ENCODE measurements around the gene THUMPD3.
A peak's percentile ranks its signal among the peaks of the same experiment; 100 is the strongest.

The THUMPD3 gene, protein sequence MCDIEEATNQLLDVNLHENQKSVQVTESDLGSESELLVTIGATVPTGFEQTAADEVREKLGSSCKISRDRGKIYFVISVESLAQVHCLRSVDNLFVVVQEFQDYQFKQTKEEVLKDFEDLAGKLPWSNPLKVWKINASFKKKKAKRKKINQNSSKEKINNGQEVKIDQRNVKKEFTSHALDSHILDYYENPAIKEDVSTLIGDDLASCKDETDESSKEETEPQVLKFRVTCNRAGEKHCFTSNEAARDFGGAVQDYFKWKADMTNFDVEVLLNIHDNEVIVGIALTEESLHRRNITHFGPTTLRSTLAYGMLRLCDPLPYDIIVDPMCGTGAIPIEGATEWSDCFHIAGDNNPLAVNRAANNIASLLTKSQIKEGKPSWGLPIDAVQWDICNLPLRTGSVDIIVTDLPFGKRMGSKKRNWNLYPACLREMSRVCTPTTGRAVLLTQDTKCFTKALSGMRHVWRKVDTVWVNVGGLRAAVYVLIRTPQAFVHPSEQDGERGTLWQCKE

DNA sequence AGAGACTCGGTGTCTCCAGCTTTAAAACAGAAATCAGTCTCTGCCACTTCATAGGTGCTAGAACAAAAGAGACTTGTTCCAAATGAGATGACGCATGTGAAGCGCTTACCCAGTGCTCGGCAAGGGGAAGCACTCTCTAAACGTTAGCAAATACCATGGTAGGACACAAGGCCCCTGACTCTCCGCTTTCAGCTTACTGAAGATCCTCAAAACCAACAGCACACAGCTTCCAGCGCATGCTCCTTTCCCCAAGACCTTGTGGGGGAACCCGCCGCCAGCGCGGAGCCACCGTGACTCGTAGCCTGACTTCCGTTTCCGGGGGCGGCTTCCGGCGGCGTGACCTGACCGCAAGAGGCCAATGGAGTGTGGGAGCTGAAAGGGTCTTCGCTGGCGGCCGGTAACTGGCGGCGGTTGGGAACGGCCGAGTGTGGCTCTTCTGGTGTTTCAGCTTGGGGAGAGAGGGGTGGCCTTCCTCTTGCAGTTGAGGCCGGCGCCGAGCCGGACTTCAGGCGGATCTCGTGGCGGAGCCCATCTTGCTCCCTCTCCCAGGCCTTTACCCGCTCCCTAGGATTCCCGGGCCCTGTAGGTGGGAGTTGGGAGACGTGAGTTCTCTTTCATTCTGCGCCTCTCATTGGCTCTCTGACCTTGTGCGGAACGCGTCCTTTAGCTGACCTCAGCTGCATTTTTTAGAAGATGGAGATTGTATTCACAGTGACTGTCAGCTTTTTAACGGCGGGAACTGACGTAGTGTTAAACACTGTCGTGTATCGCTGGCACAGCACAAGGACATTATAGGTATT, at the start of gene THUMPD3:
Gene THUMPD3 (plus strand): TSS at position 324 of the 800 bp plus-strand sequence. CDS start 2,015 bp downstream, outside the sequence.
- DNase-seq, result peak; percentile 93

DNA sequence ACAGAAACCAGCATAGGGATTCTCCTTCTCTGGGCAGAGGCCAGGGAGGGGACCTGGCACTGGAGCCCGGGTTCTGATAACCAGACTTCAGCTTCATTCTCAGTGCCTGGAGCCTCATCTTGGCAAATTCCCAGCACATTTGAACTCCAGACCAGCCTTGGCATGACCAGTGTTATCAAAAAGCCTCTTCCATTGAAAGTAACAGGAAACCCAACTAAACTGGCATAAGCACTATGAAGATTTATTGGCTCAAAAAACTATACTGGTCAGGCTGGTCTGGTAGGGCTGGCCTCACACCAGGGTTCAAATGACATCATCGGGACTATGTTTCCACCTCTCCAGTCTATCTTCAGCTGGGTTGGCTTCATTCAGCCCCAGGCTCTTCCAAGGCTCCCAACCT, 48.1 kb upstream of the THUMPD3 start:
- no peak for DNase-seq

DNA sequence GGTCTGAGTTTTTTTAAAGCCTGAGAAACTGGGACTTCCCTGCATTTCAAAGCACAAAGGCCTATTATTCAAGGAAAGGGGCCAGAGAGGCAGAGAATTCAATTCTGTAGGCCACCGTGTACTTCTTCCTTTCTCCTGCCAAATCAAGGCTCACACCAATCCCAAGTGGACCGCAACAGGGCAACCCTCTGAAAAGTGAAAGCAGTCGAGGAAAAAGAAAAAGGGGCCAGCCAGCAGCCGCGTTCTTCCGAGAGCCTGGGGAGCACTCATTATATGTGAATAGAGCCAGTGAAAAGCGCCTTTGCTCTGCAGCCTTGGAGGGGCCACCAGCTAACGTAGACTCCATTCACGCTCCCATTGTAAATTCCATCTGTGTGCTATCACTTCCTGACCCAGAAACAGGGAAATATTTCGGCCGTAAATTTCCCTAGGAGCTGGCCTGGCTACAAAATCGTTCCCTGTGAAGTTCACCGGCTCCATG, 45.9 kb upstream of the THUMPD3 start:
- DNase-seq, result no peak

DNA sequence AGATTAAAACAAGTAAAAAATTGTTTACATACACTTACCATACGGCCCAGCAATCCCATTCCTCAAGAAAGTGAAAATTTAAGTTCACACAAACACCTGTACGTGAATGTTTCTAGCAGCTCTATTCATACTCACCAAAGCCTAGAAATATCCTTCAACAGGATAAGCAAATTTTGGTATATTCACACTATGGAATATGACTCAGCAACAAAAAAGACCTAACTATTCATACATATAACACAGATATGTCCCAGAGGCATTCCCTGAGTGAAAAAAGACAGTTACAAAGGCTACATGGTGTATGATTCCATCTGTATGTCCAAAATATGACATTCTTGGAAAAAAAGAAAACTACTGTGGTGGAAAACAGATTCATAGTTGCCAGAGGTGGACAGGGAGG, 40.1 kb upstream of the THUMPD3 start:
- no peak for DNase-seq

DNA sequence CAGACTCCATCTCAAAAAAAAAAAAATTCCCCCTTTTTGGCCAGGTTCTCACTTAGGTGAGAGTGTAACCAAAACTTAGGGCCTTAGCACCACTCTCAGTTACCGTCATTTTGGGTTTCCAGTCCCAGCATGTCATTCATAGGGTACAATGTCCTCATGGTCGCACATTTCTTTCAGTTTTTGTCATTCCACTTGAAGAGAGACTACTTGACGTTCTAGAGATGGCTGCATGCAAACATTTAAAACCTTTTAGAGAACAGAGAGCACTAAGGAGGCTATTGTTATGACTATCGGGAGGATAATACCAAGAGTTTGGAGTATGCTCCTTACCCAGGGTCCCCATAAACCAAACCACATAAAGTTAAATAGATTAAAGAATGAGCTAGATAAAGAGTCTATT, 37.9 kb upstream of the THUMPD3 start:
- no peak for DNase-seq

DNA sequence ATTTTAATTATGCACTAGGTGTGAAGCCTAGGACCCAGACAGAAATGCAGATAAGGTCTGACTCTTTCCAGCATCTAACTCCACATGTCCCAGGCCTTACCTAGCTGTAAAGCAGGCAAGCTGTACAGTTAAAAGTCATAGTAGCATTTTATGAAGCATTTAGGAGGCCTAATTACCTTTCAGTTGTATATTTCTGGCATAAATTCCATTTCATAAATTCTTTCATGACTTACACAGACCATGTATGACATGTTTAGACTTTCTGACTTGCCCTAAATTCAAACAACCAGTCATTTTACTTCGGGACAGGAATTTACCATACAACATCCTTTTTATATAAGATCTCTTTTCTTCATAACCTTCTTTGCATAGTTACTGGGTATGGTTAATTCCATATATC, 35.3 kb upstream of the THUMPD3 start:
- DNase-seq, result no peak

DNA sequence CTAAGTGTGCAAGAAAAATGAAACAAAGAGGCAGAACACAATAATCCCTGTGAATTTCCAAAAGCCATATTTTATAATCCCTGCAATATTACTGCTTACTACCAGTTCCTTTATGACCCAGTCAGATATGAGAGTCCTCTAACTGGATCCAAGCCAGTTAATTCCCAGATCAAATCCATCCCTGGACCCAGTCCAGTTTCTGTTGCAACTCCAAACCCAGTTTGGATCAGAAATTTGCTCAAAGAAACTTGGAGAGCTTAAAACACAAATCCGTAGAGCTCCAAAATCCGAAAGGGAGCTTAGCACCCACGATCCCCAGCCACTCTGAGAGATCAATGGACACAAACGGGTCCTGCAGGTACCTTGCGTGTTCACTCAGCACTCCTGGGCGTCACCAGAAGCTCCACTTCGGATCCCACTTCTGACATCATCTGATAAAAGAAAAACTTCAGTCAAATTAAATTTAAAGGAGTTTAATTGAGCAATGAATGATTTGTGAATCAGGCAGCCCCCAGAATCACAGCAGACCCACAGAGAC, 32.6 kb upstream of the THUMPD3 start:
- DNase-seq, result no peak

DNA sequence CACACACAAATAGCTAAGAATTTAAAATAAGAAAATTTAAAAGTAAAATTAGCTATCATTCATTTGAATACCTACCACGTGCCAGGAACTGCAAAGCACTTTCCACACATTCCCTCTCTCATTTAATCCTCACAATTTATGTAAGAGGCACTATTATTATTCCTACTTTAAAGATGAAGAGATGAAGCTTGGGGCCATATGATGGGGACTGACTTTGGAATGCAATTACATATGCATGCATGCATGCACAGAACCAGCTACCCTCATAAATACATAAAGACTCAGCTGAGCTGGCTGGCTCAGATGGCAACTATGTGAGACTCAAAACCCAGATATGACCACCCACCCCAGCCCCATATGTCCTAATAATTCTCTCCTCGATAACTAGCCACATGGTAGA, 31.7 kb upstream of the THUMPD3 start:
- no peak for DNase-seq

DNA sequence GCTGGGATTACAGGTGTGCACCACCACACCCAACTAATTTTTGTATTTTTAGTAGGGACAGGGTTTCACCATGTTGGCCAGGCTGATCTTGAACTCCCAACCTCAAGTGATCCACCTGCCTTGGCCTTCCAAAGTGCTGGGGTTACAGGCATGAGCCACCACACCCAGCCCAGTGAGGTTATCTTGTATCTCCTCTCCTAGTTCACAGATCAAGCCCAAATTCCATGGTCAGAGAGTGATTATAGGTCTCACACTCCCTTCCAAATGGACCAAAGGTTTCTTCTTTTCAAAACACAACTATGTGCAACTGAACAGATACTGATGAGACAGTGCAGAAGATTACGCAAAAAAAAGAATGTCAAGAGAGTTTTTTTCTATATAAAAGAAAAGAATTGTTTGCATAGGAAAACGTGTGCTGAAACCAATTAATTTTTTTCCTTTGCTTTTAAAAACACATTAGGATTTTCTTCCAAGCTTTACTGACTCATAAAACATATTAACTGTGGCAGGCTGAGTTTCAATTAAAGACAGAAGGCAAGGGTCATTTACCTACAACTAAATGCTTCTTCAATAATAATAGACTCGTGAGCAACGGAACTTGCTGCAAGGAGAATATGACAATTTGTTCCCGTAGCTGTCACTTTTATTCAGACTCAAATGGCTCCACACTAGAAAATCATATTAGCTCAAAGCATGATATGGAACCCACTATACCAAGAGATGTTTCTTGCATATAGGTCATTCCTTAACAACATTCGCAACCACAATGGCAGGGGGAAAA, 30.4 kb upstream of the THUMPD3 start:
- DNase-seq, result no peak

DNA sequence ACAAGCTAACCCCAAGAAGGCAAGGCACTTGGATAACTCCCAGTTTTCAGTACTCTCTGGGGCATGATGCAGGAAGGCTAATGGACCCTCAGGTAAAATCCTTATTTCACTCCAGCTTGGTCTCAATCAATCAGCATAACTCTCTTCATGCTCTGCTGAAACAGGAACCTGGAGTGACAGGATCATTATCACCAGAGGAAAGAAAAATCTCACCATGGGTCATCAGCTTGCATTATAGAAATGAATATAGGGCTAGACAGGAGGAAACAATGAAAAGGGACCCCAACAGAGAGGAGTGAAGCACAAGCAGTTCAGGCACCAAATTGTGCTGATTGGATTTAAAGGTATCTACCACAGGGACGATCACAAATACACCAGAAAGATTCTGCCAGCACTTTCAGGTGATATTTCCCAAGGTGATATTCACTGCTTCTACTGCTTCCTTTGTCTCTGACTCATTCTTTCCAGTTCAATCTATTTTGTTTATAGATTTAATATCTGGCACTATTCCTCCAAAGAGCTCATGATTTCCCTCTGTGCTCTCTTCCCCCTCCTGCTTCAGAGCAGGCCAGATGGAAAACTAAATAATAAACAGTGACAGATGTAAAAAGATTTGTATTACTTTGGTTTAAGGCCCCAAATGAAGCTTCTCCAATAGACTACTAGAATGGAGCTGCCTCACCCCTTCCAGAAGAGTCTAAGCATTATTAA, 22.9 kb upstream of the THUMPD3 start:
- DNase-seq, result no peak

DNA sequence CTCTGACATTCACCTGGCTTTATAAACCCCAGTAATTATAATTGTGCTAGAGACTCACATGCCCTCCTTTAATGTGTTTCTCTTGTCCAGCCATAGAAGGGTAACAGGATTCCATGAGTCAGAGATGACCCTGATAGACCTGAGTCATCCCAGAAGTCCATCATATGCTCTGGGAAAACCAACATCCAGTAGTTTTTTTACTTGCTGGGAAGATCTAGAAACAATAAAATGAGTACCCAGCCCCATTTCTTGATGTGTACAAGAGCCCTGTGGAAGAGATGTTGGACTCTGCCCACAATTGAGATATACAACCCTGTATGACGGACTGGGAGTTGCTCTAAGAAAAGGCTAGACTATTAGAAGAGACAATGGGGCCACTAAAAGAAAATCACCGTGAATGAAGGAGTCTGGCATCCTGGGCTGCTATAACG, 22.4 kb upstream of the THUMPD3 start:
- no peak for DNase-seq

DNA sequence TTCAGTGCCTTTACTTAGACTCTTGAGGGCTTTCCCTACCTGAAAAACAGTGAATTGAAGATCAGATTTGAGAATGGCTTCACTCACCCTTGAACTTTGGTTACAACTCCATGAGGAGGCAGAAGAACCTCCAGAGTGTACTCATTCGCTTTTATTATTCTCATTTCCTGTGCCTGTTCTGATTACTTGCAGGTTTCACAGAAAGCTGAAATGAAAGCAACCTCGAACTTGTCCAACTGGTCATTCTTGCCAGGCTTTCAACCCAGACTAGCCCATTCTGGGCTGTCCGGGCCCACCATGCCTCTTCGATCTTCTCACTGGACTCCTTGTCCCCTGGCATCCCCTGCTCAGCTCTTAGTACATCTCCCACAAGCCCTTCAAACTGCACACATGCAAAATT, 20.2 kb upstream of the THUMPD3 start:
- DNase-seq, result no peak

DNA sequence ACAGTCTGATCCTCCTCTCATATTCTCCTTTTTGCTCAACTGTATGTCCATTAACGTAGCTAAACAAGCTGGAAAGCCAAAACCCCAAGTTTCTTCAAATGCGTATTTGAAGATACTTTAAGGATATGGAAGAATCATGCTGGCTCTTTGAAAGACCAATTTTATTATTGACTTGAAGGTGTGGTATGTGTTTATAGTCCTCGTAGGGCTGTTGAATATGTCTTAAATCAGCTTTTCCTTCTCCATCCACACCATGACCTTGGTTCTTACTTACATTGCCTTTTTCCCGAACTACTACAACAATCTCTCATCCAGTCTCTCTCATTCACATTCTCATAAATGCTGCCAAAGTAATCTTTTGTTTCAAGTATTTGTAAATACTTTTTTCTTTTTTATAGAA, 19.7 kb upstream of the THUMPD3 start:
- DNase-seq, result no peak

DNA sequence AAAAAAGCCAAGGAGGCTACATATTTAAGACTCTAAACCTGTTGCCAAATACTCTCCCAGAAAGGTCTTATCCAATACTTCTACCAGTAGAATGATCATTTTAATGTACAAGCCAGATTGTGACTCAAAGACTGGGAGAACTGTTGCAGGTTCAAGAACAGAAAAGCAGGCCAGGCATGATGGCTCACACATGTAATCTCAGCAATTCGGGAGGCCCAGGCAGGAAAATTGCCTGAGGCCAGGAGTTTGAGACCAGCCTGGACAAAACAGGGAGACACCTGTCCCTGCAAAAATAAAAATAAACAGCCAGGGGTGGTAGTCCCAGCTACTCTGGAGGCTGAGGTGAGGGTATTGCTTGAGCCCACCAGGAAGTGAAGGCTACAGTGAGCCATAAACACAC, 17.8 kb upstream of the THUMPD3 start:
- no peak for DNase-seq

DNA sequence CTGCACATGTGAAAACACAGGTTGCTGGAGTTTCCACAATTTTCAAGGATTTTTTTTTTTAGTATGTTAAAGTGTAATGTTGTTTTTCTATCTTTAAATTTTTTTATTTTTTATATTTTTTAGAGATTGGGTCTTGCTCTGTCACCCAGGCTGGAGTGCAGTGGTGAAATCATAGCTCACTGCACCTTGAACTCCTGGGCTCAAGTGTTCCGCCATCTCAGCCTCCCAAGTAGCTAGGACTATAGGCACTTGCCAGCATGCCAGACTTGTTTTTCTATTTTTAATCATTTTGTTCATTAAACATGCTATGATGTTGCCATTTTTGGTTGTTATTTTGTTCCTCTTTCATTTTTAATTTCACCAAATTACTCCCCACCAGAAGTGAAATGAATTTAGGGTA, 16.7 kb upstream of the THUMPD3 start:
- DNase-seq, result no peak

DNA sequence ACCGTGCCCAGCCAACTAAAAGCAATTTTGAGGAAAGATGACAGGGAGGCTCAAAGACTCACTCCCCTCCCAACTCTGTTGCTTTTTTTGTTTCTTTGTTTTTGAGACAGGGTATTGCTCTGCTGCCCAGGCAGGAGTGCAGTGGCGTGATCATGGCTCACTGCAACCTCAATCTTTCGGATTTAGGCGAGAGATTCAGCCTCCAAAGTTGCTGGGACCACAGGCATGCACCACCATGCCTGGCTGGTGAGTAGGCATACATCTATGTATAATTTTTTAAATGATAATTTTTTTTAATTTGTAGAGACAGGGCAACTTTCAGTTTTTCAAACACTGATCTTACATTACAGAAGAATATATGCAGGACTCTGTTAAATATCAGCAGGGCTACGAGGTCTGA, 15.8 kb upstream of the THUMPD3 start:
- no peak for DNase-seq

DNA sequence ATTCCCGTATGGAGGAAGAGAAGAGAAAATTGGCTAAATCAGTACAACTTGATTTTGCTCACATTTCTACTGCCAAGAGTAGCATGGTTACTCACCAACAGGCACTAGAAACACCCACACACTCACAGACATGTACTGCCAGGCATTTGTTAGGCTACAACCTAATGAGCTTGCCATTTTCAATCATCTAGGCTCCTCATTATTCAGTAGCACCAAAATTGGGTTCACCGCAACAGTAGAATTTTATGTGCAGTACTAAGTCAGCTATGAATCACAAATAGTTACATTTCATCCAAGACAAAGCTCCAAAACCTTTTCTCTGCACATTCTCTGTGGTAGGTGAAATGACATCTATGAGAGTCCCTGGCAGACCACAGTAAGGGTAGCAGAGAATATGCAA, 15.0 kb upstream of the THUMPD3 start:
- DNase-seq, result no peak

DNA sequence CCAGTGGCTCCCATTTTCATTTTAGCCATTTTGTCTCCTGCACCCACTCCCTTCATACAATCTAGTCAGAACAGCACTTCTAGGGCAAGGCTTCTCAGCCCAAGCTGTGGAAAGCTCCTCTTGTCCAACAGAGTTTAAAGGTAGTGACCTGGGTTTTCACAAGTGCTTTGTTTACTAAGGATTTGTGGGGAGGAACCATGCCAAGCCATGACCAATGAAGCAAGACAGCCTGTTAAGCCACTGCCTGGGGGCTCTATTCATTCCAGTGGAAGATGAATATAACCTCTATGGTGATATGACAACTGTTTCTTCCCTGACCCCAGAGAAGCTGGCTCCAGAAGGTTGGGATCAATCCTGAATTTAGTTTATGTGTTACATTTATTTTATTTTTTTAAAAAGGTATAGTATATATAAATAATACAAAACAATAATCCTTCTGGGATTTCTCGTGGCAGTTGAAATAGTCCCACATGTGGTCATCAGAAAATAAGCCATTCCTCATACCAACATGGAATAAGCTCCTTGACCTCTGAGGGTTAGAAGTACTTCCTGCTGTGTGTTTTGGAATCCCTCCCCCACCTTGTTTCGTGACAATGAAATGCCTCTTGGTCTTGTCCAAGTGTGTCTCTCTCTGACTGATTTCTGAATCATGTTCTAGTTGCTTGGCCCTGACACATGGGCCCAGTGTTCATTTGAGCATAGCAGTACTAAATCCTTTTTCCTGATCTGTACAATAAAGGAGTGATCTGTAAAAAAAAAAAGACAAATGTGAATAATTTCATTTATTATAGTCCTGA, 13.3 kb upstream of the THUMPD3 start:
- DNase-seq, result no peak

DNA sequence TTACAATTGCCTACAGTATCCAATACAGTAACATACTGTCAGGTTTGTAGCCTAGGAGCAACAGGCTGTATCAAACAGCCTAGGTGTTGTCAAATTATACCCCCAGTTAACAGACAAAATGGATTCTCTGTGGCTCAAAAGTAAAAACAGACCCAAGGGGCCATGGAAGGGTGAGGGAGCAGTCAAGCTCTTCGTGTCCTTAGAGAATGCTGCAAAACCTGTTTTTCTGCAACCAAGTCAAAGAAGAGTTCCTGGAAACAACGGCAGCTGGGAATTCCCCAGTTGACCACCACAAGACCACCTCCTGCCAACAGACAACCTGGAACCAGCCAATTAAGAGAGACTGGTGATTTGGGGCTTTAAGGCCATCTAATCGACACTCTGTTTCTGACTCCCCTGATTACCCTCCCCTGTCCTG, 11.1 kb upstream of the THUMPD3 start:
- no peak for DNase-seq

DNA sequence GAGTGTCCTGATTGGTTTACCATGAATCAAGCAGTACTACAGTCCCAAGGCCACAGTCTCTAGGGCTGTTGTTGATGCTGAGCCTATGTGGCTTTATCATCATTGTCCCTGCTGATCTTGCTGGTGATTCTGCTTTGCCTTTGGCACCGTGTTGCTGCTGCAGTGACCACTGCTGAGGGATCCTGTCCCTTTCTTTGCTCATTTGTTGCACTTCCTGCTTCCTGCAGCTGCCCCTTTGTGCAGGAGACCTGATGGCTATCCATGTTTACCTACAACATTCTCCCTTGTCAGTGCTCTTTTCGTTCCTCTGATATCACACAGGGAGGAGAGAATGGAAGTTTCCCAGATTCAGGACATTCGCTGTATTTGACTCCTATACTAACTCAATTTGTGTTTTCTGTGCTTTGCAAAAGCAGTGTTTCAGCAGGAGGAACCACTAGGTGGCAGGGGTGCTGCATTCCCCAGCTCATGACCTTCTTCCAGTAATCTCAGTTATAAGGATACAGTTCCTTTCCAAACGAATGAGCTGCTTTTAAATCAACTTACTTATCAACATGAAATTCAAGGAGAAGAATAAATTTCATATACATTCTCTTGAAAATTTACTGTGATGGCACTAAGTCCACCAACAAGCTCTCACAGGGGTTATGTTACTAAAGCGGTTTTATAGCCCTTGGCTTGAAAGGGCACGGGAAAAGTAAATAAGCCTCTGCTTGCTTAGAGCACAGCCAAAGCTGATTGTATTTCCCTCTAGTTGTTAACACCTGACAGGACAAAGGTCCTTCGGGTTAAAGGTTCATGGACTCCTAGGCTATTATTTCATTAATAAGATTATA, 9.7 kb upstream of the THUMPD3 start:
- peak; percentile 54 for DNase-seq
